GM18508 (cell line): ENCODE data around the gene PTGDR.

Experiments used
- ATAC-seq: cut with Tn5 transposase; IDR thresholded peaks from one replicate; pipeline ENCODE4 v1.9.1; 2021; ENCODE audit warnings: moderate number of reproducible peaks; ENCODE audit not compliant: insufficient read depth, unreplicated experiment

PTGDR gene

GRCh38 chr14:52307376-52307775, 39.9 kb downstream of the PTGDR start:
- no peak for ATAC-seq

GRCh38 chr14:52307905-52308304, 40.4 kb downstream of the PTGDR start:
- no peak for ATAC-seq

DNA sequence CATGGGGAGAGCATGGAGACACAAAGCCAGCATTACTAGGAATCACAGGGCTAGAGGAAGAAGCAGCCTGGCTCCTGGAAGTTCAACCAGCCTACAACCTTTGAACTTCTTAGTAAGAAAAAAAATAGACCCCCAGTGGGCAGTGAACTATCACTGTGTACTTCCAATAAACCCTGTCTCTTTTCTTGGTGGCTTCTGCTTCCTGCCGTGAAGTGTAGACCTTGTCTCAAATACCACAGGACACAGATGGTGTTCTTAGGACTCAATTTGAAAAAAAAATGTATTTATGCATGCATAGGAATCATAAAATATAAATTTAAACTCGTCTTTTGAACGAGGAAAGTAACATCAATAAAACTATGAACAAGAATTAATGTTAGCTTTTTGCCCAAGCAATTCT, 43.0 kb downstream of the PTGDR start:
- ATAC-seq, result no peak

GRCh38 chr14:52312931-52313355, 45.4 kb downstream of the PTGDR start:
- no peak for ATAC-seq

DNA sequence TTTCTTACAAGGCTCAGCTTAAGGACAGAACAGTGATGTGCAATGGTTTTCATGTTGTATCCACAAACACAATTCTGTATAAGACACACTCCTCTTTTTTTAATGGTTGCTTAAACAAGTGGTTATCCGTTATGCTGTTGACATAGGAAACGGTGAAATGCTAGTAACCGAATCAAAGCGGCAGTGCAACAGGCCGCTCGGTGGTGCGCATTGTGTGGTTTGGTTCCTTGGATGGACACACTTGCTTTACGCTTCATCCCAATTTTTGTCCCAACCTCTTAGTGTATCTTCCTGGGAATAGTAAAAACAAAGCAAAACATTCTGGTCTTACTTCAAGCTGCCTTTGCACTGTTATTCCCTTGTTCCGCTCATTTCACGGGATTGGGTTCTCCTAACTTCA, 46.0 kb downstream of the PTGDR start:
- ATAC-seq, result no peak

GRCh38 chr14:52313903-52314594, 46.6 kb downstream of the PTGDR start, which contains the start of gene PTGER2:
Gene PTGER2, plus strand, starts transcription at chr14:52314312. Its CDS starts 237 bp downstream, at chr14:52314549.
- no peak for ATAC-seq

DNA sequence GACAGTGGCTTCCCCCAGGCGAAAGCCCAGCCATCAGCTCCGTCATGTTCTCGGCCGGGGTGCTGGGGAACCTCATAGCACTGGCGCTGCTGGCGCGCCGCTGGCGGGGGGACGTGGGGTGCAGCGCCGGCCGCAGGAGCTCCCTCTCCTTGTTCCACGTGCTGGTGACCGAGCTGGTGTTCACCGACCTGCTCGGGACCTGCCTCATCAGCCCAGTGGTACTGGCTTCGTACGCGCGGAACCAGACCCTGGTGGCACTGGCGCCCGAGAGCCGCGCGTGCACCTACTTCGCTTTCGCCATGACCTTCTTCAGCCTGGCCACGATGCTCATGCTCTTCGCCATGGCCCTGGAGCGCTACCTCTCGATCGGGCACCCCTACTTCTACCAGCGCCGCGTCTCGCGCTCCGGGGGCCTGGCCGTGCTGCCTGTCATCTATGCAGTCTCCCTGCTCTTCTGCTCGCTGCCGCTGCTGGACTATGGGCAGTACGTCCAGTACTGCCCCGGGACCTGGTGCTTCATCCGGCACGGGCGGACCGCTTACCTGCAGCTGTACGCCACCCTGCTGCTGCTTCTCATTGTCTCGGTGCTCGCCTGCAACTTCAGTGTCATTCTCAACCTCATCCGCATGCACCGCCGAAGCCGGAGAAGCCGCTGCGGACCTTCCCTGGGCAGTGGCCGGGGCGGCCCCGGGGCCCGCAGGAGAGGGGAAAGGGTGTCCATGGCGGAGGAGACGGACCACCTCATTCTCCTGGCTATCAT, 47.3 kb downstream of the PTGDR start:
- ATAC-seq, result no peak

DNA sequence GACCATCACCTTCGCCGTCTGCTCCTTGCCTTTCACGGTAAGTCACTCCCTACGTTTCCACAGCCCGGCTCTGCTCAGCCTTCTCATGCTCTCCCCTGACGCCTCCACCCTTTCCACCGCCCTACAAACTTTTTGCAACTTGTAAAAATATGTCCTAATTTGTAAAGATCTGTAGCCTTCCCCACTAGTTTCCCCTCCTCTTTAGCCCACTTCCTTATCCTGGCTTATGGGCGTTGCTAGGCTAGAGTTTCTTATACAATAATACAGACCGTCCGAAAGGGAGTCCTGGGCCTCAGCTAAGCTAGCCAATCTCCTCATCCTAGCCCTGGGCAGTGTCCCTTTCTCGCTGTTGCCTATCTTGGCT, 47.8 kb downstream of the PTGDR start:
- no peak for ATAC-seq

GRCh38 chr14:52318062-52318461, 50.6 kb downstream of the PTGDR start:
- ATAC-seq, result no peak

DNA sequence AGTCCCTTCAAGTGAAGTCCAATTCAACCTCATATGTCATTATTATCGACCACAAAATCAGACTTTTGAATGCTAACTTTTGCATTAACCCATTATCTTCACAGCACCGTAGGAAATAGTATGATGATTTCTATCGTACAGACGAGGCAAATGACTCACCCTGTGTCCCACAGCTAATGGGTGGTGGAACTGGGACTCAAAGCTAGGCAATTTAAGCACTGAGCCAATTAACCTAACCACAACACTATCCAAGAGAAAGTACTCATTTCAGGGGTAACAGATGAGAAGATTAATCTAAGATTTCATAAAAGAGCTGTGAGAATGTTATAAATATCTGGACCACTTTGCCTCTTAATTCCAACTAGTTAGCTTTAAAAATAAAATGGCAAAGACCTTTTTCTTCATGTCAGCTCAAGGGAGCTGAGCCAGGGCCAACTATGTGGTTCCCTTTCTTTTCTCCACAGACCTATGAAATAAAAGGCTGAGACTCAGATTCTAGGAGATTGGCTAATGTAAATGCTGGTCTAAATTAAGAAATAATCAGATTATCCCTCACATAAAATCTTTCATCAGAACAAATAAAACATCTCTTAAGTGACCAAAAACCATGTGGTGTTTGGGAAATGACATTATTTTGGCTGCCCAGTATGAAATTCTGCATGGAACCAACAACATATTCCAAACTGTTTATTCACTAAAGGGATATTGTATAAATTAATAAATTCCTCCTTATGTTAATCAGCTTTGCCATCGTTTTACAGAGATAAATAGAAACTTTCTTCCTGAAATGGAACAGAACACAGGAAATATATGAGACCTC, 51.5 kb downstream of the PTGDR start:
- no peak for ATAC-seq

DNA sequence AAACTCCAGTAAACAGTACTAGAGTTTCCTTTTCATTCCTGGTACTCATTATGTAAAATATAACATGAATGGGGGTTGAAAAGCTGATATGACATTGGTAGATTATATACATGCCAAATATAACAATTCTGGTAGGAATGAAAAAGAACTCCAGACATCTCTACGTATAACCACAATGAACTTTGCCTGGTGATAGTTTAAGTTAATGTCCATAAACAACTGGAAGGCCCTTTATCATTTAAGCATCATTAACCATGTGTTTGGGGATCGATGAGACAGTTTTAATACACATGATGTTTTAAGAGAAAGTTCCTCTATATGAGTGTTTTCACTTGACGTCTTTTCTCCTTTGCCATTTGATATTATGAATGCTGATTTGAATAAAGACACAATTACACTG, 52.4 kb downstream of the PTGDR start:
- no peak for ATAC-seq

DNA sequence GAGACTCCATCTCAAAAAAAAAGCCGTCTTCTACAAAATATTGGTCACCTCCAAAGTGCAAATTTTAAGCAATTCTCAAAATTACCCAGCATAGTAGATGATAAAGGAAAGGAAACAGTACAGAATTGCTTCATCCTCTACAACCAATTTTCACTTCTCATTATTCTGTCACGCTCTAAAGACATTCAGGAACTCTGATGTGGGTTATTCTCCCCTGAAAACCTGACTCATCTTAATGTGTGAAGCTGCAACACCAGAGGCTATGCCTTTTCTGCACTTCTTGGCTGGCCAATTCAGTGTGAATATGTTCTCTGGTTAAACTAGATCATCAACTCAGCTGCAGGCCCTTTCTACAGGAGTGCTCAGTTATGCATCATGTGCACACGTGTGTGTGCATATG, 57.6 kb downstream of the PTGDR start:
- peak; percentile 77 for ATAC-seq

DNA sequence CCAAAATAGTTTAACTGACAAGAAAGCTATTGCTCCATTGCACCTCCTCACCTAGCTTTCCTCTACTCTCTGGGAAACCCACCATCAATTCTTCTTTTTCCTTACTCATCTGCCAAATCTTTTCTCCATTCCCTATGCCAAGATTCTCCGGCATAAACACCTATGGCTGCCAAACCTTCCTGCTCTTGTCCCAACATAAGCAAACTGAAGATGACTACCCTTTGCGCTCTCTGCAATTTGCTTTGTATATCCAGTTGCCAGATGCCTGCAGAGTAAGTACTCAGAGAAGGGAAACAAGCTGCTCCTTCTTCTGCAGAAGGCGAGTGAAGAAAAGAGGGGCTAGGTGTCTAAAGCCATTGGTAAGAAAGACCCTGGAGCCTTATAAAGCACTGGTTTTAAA, 58.1 kb downstream of the PTGDR start:
- ATAC-seq, result no peak
